Measurements from ENCODE around the gene CCL28.

GRCh38 chr5:43348861-43349363 is 63.3 kb downstream of the CCL28 start:
- TF ChIP-seq CTCF (IDR thresholded peaks at IDR 0.05; ENCODE audit: low read depth, low read length, poor library complexity, severe bottlenecking), result no peak
- TF ChIP-seq EZH2phosphoT487 (IDR thresholded peaks at IDR 0.05; ENCODE audit: borderline replicate concordance, low read length), result no peak
